PC-3 (cell line): ENCODE results near the gene MYH7.

Experiments
- EZH2 ChIP-seq: fragments of 300-600 bp; sonication (generic); IDR thresholded peaks from one replicate; pipeline ENCODE4 v1.6.1; 2017; ENCODE audit warnings: antibody characterized with exemption, mild to moderate bottlenecking, low read length; ENCODE audit not compliant: unreplicated experiment
- EZH2phosphoT487 ChIP-seq: fragments of 300-600 bp; sonication (generic); IDR thresholded peaks from 2 replicates; pipeline ENCODE4 v1.6.1; 2018; ENCODE audit warnings: mild to moderate bottlenecking, antibody characterized with exemption, low read length, borderline replicate concordance
- TF ChIP-seq, protein P1 (sequence below): fragments of 300-600 bp; sonication (generic); conservative IDR thresholded peaks from 2 replicates; pipeline ENCODE4 v1.5.1; 2017; ENCODE audit warnings: antibody characterized with exemption, low read depth, mild to moderate bottlenecking, low read length

GRCh38 chr14:23460960-23461359 lies 25.5 kb upstream of the MYH7 start:
- TF ChIP-seq, protein P1, sequence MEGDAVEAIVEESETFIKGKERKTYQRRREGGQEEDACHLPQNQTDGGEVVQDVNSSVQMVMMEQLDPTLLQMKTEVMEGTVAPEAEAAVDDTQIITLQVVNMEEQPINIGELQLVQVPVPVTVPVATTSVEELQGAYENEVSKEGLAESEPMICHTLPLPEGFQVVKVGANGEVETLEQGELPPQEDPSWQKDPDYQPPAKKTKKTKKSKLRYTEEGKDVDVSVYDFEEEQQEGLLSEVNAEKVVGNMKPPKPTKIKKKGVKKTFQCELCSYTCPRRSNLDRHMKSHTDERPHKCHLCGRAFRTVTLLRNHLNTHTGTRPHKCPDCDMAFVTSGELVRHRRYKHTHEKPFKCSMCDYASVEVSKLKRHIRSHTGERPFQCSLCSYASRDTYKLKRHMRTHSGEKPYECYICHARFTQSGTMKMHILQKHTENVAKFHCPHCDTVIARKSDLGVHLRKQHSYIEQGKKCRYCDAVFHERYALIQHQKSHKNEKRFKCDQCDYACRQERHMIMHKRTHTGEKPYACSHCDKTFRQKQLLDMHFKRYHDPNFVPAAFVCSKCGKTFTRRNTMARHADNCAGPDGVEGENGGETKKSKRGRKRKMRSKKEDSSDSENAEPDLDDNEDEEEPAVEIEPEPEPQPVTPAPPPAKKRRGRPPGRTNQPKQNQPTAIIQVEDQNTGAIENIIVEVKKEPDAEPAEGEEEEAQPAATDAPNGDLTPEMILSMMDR = no peak
- no peak for TF ChIP-seq EZH2
- TF ChIP-seq EZH2phosphoT487 = no peak
